ENCODE measurements around the gene ITPRIP.

ITPRIP gene

GRCh38 chr10:104337985-104338735 is at the start of gene ITPRIP:
ITPRIP (minus strand) TSS chr10:104338465; CDS start chr10:104316051, 22,414 bp downstream.
- no peak for DNase-seq

- no peak for DNase-seq
These were observed 49.0 kb upstream of the ITPRIP start for GRCh38 chr10:104387130-104387888.

DNA sequence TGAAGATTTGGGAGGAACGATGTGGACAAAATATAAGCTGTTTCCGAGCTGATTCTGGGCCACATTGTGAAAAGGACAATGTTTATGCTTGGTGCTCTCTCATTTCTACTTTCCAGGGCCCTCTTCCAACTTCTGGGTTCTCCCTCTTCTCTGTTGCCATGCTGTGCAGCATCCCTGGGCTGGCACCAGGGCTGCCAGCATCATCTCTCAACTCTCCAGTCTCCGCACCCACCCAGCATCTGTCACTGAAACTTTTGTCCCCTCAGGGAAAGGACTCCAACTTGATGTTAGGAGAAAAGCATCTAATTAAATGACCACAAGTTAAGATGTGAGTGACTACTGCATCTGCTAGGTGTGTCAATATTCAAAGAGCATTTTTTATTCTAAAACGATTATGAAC is 42.1 kb upstream of the ITPRIP start:
- DNase-seq = no peak

DNA sequence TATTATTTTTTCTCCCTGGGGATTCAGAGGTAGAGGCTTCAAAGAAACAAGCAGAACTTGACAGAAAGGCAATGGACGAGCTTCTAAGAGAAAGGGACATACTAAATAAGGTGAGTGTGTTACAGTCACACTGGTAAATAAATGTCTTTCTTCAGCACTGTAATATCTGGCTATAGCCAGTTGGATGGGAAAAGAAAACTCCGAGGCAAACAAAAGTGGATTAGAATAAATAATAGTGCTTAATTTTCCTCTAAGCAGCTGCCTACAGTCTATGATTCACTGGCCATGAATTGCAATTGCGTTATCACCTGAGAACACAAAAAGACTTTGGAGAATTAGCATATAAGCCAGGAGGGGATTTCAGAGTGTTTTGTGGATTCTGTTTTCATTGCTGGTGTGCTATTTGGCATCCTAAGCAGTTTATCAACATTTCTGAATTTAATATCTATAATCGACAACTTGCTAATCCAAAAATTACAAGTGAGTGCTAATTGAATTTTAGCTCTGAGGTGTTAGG is 38.6 kb upstream of the ITPRIP start:
- DNase-seq = no peak

DNA sequence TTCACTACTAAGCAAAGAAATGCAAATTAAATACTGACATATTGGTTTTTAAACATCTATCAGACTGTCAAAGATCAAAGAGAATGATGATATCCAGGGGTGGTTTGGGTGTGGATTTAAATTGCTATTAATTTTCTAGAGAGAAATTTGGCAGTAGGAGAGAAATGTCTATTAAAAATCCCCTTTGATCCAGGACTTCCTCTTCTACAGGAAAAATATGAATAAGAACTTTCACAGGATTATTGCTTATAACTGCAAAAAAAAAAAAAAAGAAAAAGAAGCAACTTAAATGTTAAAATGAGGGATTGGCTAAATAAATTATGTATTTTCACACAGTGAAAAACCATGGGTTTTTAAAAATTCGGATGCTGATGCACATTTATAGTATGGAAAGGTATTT is 36.3 kb upstream of the ITPRIP start:
- DNase-seq = no peak

- DNase-seq = no peak
These were observed 33.5 kb upstream of the ITPRIP start for GRCh38 chr10:104371753-104372152.

DNA sequence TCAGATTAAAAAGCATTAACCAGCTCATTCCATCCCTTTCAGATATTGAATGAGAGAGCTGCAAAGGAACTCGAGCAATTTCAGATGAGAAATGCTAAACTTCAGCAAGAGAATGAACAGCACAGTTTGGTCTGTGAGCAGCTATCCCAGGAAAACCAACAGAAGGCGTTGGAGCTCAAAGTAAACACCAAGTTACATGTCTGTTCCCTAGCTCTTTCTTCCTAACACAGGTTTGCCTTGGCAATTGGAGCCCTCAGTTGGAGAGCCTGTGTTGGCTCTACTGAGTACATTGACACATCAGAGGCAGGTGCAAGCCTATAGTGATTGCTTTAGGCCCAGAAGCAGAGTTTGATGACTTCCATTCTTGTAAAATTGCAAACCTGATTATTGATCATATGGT is 30.1 kb upstream of the ITPRIP start:
- no peak for DNase-seq

GRCh38 chr10:104367904-104368303 is 29.6 kb upstream of the ITPRIP start:
- DNase-seq = no peak

DNA sequence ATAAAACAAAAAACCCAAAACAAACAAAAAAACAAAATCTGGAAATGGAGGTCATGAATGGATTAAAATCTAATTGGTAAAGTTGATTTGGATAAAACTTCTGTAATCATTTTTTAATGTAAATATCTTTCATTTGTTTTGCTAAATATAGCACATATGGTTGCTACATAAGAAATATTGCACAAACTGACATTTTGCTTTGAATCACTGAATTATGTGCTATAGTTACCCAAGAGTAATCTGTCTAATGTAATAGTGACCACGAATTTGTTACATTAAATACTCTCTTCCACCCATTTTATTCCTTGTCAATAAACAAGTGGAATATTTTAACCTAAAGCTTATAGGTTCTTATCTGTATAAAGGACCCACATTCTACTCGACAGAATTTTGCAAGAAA is 21.5 kb upstream of the ITPRIP start:
- no peak for DNase-seq

DNA sequence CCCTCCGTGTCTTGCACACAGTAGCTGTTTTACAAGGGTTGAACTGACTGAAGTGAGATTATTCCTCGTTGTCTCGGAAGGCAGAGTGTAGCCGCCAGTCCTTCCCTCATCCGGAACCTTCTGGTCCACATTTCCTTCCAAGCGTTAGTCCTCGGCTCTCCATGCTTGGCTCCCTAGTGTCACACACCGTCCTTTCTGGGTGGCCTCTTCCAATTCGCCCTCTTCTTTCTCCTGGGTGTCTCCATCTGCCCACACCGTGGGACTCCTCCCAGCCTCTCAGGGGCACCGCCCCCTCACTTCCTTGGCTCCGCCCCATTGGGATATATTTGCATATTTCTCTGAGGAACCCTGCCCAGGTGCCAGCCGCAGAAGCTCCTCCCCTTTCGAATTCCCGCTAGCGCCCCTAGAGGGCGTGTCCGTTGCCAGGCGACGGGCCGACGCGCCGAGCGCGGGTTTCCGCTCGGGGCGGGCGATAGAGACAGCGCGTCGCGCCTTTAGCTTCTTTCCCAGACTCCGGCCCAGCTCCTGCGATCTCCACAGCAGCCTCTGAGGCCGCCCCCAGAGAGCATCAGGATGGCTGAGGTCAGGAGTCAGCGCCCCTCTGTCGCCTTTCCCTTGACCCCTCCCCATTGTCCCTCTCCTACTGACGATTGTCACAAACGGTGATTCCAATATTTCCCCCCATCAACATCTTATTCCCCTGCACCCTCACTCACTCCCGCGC is 15.2 kb upstream of the ITPRIP start, which contains the start of gene CFAP58:
CFAP58 (plus strand) TSS at position 509 of the 724 bp plus-strand sequence; CDS start at position 574, 65 bp downstream.
- DNase-seq = peak; percentile 79

- no peak for DNase-seq
These were observed 13.7 kb upstream of the ITPRIP start for GRCh38 chr10:104351919-104352318.

DNA sequence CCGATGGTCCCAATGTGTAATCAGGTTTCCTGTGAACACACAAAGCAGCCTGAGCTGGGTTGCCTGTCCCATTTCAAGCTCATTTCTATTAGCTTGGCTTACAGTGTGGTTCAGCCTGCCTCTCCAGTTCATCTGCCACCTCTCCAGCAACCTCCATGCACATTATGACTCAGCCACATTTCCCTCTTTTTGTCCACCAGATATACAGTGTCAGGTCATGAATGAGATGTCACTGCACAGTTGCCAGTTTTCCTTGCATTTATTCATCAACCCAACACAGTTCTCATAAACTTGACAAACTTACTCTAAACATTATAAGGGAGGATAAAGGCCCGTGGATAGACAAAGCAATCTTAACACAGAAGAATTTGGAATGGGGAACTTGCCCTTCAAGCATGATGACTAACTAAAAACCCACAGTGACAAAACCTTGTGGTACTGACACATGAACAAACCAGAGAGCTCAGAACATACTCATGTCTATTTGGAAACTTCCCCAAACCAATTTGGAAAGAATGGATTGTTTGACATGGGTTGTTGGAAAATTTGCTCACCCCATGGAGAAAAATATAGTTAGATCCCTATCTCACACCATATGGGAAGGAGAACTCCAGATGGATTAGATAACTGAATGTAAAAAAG is 12.9 kb upstream of the ITPRIP start:
- no peak for DNase-seq

- peak; percentile 63 for DNase-seq
These were observed 11.9 kb upstream of the ITPRIP start for GRCh38 chr10:104350127-104350635.

GRCh38 chr10:104349623-104350126 is 11.4 kb upstream of the ITPRIP start:
- no peak for DNase-seq

- no peak for DNase-seq
These were observed 10.3 kb upstream of the ITPRIP start for GRCh38 chr10:104348601-104349000.

DNA sequence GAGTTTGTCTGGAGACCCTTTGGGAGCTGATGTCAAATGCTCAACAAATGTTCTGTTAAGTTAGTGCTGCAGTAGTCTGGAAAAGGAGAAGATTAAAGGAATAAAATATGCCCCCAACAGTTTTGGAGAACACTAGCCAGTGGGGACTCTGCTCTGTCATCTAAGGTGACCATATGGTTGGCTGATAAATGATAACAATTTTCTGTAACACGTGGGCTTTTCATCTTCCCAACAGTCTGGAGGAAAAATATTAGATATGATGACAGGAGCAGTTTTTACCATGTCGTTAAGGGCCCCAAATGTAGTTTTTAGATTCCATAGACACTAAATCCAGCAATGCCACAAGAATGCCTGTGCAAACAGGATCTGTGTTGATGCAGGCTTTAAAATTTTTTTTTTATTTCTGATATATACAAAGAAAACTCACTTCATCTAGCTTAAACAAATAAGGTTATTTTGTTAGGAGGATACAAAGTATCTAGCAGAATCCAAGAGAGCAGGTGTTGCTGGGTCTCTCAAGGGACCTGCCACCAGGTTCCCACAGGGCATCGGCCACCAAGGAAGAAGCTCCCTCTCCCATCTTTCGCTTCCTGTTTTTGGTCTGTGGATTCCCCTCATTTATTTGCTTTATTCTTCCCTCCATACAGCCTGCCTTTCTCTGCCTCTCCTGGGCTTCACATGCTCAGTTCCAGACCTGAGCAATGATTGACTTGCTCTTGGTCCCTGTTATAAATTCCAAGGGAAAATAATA is 9.2 kb upstream of the ITPRIP start:
- DNase-seq = no peak

- no peak for DNase-seq
These were observed 7.7 kb upstream of the ITPRIP start for GRCh38 chr10:104345941-104346340.

GRCh38 chr10:104345515-104345914 is 7.2 kb upstream of the ITPRIP start:
- DNase-seq = no peak

DNA sequence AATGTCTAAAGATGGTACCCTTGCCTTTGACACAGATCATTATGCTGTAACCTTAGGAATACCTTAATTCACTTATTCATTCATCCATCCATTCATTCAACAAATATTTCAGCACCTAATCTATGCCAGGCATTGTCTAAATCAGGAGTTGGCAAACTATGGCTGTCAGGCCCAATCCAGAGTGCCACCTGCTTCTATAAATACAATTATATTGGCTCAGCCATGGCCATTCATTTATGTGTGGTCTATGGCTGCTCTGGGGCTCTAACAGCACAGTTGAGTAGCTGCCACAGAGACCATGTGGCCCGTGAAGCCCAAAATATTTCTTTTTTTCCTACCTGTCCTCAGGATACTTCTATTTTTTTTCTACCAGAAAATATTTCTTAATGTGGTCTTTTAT is 6.0 kb upstream of the ITPRIP start:
- no peak for DNase-seq

- DNase-seq = no peak
These were observed 4.7 kb upstream of the ITPRIP start for GRCh38 chr10:104342941-104343411.

- DNase-seq = no peak
These were observed 2.4 kb upstream of the ITPRIP start for GRCh38 chr10:104340641-104341040.
